C1 segment of cervical spinal cord (tissue), 14 donors: ENCODE results near the gene KIF1A.
"Not testable (repeated sequence)": the region's sequence is repeated elsewhere in the genome, so short reads cannot be mapped to it uniquely, and the experiment has no call there.

Experiments used
- DNase-seq, 14 donors: peaks; one replicate each; lab custom pipeline; 2025; lab: John Stamatoyannopoulos, UW

Gene KIF1A

DNA sequence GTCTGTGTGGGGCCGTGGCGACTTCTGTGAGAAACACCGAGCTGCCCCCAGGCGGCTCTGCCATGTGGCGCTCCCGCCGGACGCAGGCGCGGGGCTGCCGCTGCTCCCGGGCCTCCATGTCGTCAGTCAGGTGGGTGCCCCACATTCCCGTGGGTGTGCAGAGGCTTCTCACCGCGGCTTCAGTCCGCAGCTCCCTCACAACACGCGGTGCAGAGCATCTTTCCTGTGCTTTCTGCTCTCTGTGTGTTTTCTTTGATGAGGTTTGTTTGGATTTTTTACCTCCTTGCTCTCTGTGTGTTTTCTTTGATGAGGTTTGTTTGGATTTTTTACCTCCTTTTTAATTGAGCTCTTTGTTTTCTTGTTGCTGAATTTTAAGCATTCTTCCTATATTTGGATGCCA, 115.4 kb downstream of the KIF1A start:
- no peak for DNase-seq

DNA sequence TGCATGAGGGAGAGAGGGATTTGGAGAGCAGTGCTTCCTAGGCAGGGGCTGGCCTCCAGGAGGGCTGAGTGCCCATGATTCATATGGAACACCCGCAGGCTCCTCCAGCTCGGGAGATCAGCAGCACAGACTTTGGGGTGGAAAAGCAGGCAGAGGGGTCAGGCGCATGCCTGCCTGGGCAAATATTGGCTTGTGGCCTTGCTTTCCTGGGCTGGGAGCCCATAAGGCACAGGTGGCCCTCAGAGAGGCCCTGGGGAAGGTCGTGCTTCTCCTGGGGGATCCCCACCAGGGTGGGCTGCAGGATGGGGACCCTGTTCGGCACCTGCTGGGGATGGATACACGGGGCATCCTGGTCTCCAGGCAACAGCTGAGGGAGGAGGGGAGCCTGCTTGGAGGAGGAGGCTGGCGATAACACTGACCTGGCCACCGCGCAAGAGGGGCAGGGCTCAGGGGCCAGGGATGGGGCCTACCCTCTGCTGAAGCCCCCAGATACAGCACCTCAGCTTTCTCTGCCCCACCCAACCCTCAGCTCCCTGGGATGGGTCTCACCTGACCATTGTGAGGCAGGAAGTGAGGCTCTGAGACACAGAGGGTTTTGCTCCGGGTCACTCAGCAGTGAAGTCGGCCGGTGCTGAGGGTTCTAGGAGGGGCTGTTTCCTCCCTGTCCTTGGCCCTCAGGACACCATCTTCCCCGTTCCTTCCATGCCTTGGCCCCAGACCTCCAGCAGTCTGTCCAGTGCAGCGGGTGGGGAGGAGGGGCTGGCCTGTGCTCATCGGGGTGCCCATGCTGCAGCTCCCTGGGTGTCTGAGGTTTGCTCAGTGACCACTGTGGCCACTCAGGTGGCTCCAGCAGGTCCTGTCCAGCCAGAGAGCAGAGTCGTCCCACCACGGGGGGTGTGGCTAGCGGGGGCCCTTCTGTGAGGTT, 116.3 kb downstream of the KIF1A start:
- no peak for DNase-seq

DNA sequence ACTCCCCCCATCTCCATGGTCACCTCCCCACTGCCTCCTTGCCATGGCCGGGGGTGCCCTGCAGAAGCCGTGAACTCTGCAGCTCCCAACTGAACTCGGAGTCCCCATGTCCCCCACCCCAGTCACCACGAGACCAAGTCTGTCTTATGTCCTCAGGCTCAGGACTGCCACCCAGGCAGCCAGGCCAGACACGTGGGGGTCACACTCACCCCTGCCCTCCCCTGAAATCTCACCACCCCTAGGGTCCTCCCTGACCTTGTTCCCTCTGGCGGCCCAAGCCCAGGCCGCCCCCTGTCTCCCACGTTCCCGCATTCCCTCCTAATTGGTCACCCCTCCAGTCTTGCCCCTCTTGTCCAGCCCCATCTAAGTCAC, 117.4 kb downstream of the KIF1A start:
- no peak for DNase-seq

GRCh38 chr2:240701736-240702639, 118.0 kb downstream of the KIF1A start:
- DNase-seq = no peak

DNA sequence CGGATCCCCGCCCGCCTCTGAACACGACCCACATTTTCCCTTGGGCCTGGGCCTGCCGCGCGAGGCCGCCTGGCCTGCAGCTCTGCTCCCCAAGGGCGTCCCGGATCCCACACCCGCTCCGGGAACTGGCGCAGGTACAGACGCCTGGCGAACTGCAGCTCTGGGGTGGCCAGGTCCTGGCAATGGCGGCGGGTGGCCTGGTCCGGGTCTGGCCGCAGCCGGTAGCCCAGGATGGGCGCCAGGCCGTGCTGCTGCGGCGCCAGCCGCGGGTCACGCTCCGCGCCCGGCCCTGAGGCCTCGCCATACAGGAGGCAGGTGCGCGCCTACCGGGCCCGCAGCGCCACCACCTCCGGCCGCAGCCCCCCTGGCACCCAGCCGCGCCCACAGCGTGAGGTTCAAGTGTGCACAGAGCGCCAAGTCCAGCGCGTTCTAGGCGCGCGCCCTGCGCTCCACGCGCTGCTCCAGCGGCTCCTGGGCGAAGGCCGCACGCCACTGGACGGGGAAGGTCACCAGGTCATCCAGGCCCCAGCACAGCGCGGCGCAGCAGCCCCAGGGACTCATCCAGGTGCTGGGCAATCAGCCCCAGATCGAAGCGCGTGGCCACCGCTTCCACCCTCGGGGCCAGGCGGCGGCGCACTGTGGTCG, 118.8 kb downstream of the KIF1A start:
- DNase-seq = no peak

DNA sequence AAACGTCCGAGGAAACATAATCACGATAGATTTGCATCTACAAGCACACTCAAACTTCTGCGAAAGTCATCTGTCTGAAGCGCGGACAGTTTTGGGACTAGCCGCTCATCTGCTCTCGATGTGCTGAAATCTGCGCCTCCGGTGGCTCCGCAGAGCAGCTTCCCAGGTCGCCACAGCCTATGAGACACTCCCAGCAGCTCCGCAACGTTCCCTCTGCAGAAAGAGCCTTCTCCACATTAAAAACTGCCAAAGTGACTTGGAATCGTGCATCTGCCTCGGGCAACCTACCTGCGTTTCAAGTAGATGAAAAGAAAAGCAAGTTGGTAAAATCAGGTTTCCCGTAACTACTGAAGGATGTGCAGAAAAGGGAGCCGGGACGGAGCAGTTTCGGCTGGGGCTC, 119.4 kb downstream of the KIF1A start:
- not testable (repeated sequence) for DNase-seq

DNA sequence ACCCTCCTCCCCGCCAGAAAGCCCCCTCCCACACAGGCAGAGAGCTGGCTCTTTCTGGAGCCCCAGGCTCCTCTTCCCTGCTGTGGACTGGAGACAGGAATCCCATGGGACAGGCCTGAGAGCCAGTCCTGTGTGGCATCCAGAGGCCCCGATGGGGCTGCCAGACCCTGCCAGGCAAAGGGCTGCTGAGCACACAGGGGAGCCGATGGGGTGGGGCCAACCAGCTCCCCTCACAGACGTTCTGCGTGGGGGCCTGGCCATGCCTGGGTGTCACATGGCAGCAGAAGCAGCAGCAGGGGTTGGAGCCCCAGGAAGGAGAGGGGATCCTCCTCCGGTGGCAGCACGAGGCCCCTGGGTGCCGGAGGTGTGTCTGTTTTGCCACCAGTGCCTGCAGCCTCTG, 120.2 kb downstream of the KIF1A start:
- not testable (repeated sequence) for DNase-seq

GRCh38 chr2:240698852-240699561, 121.0 kb downstream of the KIF1A start:
- not testable (repeated sequence) for DNase-seq

- not testable (repeated sequence) for DNase-seq
These were observed 123.5 kb downstream of the KIF1A start for GRCh38 chr2:240696469-240696868.

GRCh38 chr2:240695593-240695992, 124.4 kb downstream of the KIF1A start:
- not testable (repeated sequence) for DNase-seq

- not testable (repeated sequence) for DNase-seq
These were observed 125.7 kb downstream of the KIF1A start for GRCh38 chr2:240694304-240694703.

- DNase-seq = not testable (repeated sequence)
These were observed 127.1 kb downstream of the KIF1A start for GRCh38 chr2:240692583-240693561.

- DNase-seq = not testable (repeated sequence)
These were observed 128.2 kb downstream of the KIF1A start, which contains the start of gene AQP12A for GRCh38 chr2:240691631-240692420. Gene AQP12A (plus strand): TSS chr2:240691866. CDS start chr2:240691914, 48 bp downstream.

DNA sequence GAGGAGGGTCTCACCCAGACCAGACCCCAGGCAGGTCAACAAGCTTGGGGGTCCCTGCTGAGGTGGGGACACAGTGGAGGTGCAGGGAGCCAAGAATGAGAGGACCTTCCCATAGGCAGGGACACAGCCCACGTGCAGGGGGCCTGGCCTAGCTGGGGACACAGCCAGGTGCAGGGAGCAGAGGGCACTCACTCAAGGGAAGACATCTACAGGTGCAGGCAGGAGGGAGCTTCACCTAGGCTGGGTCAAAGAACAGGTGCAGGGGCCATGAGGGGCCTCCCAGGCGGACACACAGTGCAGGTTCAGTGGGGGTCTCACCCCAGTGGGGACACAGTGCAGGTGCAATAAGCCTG, 129.0 kb downstream of the KIF1A start:
- DNase-seq = not testable (repeated sequence)

DNA sequence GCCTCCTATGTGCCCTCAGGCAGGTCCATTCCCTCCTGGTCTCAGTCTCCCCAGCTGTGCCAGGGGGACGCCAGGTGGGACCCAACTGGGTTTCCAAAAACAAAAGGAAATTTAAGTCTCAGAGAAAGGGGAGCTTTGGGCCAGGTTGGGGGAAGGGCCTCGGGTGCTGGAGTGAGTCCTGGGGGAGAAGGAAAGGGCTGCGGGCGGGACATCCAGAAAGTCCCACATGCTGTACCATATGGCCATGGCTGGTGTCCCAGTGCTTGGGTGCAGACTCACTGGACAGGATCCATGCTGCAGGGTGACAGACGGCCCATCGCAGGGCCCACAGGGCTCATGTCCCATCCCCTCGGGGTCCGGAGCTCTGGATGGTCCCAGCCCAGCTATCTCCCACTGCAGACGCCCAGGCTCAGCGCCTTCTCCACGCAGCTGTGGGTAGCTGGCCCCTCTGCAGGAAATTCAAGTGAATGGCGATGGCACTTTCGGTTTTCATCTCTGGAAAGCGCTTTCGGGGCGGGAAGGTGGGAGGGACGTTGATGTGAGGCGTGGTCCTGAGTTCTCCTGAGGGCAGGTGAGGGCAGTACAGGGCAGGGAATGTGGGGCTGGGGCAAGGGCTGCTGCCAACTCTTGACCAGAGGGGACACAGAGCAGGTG, 129.5 kb downstream of the KIF1A start:
- peak in 1 of 14 donors; percentile 78 for DNase-seq

DNA sequence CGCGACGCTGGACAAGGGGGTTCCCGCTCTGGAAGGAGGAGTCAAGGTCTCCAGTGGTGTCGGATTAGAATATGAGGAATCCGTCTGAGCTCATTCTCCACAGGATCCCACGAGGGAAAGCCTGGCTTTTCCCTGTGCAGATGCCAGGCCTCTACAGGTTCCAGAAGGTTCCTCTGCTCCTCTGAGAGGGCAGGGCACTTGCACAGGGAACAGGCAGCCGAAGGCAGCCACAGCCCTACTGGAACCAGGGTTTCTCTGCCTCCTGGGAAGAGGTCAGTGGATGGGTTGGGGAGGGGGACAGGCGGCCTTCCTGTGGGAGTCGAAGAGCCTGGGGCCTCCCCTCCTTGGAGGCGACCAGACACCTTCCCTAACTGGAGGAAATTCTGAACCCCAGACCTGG, 130.0 kb downstream of the KIF1A start:
- DNase-seq = no peak

- DNase-seq = no peak
These were observed 131.5 kb downstream of the KIF1A start for GRCh38 chr2:240688553-240688919.

DNA sequence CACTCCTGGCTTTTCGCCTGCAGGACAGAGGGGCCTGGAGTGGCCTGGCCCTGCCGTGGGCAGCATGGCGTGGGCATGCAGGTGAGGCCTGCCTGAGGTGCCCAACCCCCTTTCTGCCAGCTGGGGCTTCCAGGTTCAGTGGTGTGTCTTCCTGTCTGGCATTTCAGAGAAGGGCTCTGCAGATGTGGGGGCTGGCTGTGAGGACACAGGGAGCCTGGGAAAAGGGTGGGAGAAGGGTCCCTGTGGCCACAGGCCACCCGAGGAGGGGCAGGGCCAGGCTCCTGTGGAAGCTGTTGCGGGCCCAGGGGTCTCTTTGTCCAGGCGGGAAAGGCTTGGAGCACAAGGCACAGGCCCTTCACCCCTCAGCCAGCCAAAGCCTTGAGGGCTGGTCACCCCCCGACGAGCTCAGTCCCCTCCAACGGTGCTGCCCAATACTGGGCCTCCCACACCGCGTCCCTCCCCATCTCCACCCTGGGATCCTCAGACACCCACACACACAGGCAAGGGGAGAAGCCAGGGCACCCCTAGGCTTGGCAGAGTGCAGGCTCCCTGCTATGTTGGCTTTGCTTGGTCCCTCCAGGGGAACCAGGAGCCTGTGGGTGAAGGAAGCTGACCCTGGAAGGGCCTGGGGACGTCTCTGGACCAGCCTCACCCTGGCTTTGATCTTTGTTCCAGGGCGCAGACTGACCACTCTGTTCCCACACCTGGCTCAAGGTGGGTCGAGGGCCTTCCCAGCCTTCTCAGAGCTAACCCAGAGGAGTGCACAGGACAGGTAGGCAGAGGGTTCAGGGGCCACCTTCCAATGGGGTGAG, 132.1 kb downstream of the KIF1A start:
- DNase-seq = no peak
